ENCODE data around the gene OGFOD2.

DNA sequence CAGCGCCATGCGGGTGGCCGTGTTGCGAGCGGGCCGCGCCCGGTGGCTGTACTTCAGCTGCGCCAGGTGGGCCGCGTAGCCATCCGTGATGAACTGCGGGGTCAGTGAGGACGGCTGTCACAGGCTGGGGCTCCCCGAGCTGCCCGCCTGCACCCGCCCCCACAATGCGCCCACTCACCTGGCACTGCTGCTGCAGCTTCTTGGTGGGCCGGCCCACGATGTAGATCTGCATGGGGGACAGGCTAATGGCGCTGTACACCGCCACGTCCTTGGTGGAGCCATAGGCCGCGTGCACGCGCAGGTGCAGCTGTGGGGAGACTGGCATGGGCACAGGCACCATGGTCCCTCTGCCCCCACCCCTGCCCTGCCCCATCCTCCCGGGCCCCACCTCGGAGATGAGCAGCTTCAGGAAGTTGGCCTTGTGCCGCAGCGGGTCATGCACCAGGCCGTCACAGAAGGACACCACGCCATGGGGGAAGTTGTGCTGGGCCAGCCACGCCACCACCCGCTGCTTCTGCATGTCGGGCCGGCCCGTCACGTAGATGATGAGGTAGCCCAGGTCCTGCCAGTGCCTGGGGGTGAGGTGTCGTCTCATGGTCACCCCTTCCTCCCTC is 11.3 kb downstream of the OGFOD2 start:
- TF ChIP-seq POLR2A (IDR thresholded peaks at IDR 0.05; ENCODE audit: low read length) (no peak), GATA1 (IDR thresholded peaks at IDR 0.05; ENCODE audit: low read depth, low read length) (no peak)

All from erythroblast (primary cell).